ENCODE measurements around the gene DAAM1.

Gene DAAM1

GRCh38 chr14:59377991-59378601 lies 189.6 kb downstream of the DAAM1 start:
- no peak for DNase-seq

GRCh38 chr14:59389936-59390335 lies 201.5 kb downstream of the DAAM1 start:
- no peak for DNase-seq

- no peak for DNase-seq
Observed at GRCh38 chr14:59391388-59391787, 202.9 kb downstream of the DAAM1 start.

DNA sequence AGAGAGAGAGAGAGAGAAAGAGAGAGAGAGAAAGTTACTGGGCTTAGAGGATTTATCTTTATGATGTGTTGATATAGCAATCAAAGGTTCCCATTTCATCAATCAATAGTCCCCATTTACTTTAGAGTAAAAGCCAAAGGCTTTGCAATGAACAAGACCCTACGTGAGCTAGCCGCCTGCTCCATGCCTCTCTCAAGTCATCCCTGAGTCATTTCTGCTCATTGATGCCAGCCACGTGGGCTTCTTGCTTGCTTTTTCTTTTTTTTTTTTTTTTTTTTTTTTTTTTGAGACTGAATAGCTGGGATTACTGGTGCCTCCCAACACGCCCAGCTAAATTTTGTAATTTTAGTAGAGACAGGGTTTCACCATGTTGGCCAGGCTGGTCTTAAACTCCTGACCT lies 205.8 kb downstream of the DAAM1 start:
- no peak for DNase-seq

DNA sequence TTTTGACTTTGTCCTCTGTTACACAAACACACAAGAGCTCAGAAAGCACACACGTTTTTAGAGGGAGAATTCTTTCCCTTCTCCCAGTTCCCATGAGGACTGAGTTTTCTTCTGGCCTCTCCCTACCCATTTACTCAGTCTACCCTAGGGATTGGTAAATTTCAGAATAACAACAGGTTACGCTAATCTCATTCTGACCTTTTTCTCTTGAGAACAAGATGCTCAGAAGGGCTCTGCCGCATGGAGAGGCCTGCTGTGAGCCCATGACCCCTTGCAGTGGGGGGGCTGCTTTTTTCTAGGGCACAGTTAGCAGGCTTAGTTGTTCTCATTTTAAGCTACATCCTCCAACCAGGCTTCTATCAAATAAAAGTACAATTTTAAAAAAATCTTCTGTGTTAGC lies 207.2 kb downstream of the DAAM1 start:
- DNase-seq: no peak

DNA sequence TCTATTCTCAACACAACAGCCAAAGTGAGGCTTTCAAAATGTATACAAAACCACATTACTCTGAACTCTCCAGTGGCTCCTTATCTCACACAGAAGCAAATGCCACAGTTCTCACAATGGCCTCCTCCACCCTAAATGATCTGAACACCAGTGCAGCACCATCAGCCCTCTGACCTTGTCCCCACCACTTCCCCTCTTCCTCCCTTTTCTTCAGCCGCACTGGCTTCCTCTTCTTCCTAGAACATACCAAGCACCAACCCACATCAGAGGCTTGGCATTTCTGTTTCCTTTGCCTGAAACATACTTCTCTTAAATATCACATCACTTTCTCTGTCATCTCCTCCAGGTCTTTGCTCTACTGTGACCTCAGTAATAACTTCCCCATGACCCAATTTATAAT lies 210.4 kb downstream of the DAAM1 start:
- DNase-seq: no peak

- DNase-seq: no peak
Observed at GRCh38 chr14:59406454-59407245, 218.2 kb downstream of the DAAM1 start.

- no peak for DNase-seq
Observed at GRCh38 chr14:59407246-59408010, 219.0 kb downstream of the DAAM1 start.

DNA sequence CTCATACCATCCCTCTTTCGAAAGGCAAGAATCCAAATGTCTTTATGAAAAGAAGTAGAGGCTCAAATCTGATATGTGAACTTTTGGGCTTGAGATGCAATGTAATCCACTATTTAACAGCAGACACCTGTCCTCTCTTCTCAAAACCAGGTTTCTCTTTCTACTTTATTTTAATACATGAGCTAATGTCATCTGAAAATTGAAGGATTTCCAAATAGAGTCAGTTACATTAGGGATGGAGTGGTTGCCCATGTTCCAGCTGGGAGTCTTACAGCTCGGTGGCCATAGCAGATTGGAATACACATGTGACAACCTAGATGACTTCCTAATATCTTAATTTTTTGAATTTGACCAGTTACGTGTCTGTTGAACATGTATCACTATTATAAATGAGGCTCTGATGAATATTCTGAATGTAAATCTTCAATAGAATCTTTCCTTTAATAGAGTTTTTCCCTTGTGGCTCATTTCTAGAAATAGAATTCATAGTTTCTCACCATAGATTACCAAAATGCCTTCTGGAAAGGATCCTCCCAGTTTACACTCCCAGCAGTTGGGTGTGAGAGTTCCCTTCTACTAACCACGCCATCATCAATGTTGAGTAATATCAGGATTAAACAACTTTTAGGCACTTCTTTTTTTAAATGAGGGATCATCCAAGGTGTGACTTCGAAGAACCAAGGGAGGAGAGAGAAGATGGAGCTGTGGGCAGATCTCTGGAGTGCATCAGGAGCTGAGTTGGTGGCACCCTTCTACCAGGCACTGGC lies 227.6 kb downstream of the DAAM1 start:
- DNase-seq: no peak

GRCh38 chr14:59417311-59417710 lies 228.8 kb downstream of the DAAM1 start:
- DNase-seq: no peak

GRCh38 chr14:59419303-59419702 lies 230.8 kb downstream of the DAAM1 start:
- DNase-seq: no peak

Data from stimulated activated CD4-positive, alpha-beta T cell treated with anti-CD3 and anti-CD28 coated beads, Interleukin-4, amount 100 ng/mL, for 4 hours (primary cell).